Measurements from ENCODE around the gene WFDC5. TPM values are rescaled to one million over a fixed set of nuclear protein-coding genes. Genes with fewer than 3 reads are reported as not detected.

WFDC5 gene
- total and polyA plus RNA-seq, 8 donors, result 3.7 TPM; not detected in 7

GRCh38 chr20:45136911-45137310 is 21.9 kb upstream of the WFDC5 start:
- Histone ChIP-seq H3K27ac (no peak overlapping the region), H3K27me3 (peaks cover 0 to 32% (median 0%) of the 10 kb centered on the region in 3 donors), H3K36me3 (no peaks in the 10 kb centered on the region), H3K4me1 (peaks cover 0 to 9% (median 0%) of the 10 kb centered on the region in 4 donors), H3K4me3 (no peak overlapping the region), H3K9me3 (no peaks in the 10 kb centered on the region)
- 62 to 82% (median 71%) methylated on average over 1 to 2 of the region's 2 CpGs for WGBS, 5 donors
- no peak for DNase-seq
- TF ChIP-seq POLR2AphosphoS5 (IDR thresholded peaks at IDR 0.05) (no peak), POLR2A (IDR thresholded peaks at IDR 0.05) (no peak), CTCF (IDR thresholded peaks at IDR 0.05) (no peak)
- intact Hi-C loops (cut with DNase I; ENCODE audit: low total_unique reads), result loop anchor here (10.0 kb wide), 1 partner anchor 148 kb away; no protein-coding TSS in a partner anchor

- Histone ChIP-seq H3K27ac (no peak overlapping the region), H3K9me3 (peaks cover 0 to 4% (median 0%) of the 10 kb centered on the region in 4 donors), H3K36me3 (no peaks in the 10 kb centered on the region), H3K4me3 (no peak overlapping the region), H3K4me1 (no peaks in the 10 kb centered on the region), H3K27me3 (peaks cover 0 to 39% (median 8%) of the 10 kb centered on the region in 3 donors)
- WGBS, 5 donors, result 56 to 81% (median 72%) methylated on average over 2 of the region's 2 CpGs
- no peak for DNase-seq
- no peak for TF ChIP-seq POLR2AphosphoS5 (IDR thresholded peaks at IDR 0.05)
- no peak for TF ChIP-seq CTCF (IDR thresholded peaks at IDR 0.05)
- TF ChIP-seq POLR2A (IDR thresholded peaks at IDR 0.05), result no peak
- no peak for TF ChIP-seq EP300 (IDR thresholded peaks at IDR 0.05)
- intact Hi-C loops (cut with DNase I; ENCODE audit: low total_unique reads), result no loop called here
These were observed 13.1 kb upstream of the WFDC5 start for GRCh38 chr20:45128099-45128498.

- no peak for DNase-seq
- WGBS, 5 donors, result 79 to 86% (median 83%) methylated on average over 6 of the region's 6 CpGs
- intact Hi-C loops (cut with DNase I; ENCODE audit: low total_unique reads), result no loop called here
- peaks cover 0 to 36% (median 8%) of the 10 kb centered on the region in 3 donors for H3K27me3 ChIP-seq
- H3K4me3 ChIP-seq, result no peak within 1 kb of the TSS
- no peaks in the 10 kb centered on the region for H3K4me1 ChIP-seq
- no peak within 1 kb of the TSS for H3K27ac ChIP-seq
- peaks cover 0 to 4% (median 0%) of the 10 kb centered on the region in 4 donors for H3K9me3 ChIP-seq
- no peak for TF ChIP-seq POLR2AphosphoS5 (IDR thresholded peaks at IDR 0.05)
- TF ChIP-seq CTCF (IDR thresholded peaks at IDR 0.05), result no peak
- no peak for TF ChIP-seq POLR2A (IDR thresholded peaks at IDR 0.05)
- TF ChIP-seq EP300 (IDR thresholded peaks at IDR 0.05), result no peak
- no peaks in the 10 kb centered on the region for H3K36me3 ChIP-seq
These were observed 9.4 kb upstream of the WFDC5 start, which contains the start of gene WFDC12 for GRCh38 chr20:45124365-45124764. Gene WFDC12, minus strand, starts transcription at chr20:45124465. Its CDS starts 18 bp downstream, at chr20:45124447.

- no peaks in the 10 kb centered on the region for H3K4me1 ChIP-seq
- H3K27ac ChIP-seq, result no peak overlapping the region
- DNase-seq, result no peak
- no peak overlapping the region for H3K4me3 ChIP-seq
- TF ChIP-seq POLR2A (IDR thresholded peaks at IDR 0.05), result no peak
- no peak for TF ChIP-seq CTCF (IDR thresholded peaks at IDR 0.05)
- no peak for TF ChIP-seq EP300 (IDR thresholded peaks at IDR 0.05)
- no peak for TF ChIP-seq POLR2AphosphoS5 (IDR thresholded peaks at IDR 0.05)
- H3K27me3 ChIP-seq, result peaks cover 0 to 49% (median 8%) of the 10 kb centered on the region in 3 donors
- 84 to 92% (median 89%) methylated on average over 2 of the region's 2 CpGs for WGBS, 5 donors
- H3K9me3 ChIP-seq, result peaks cover 0 to 4% (median 0%) of the 10 kb centered on the region in 4 donors
- intact Hi-C loops (cut with DNase I; ENCODE audit: low total_unique reads), result no loop called here
- H3K36me3 ChIP-seq, result no peaks in the 10 kb centered on the region
These were observed 6.4 kb upstream of the WFDC5 start for GRCh38 chr20:45121388-45121787.
